ENCODE data around the gene ART1.
"Not testable (repeated sequence)": the region's sequence is repeated elsewhere in the genome, so short reads cannot be mapped to it uniquely, and the experiment has no call there.

The ART1 gene, protein sequence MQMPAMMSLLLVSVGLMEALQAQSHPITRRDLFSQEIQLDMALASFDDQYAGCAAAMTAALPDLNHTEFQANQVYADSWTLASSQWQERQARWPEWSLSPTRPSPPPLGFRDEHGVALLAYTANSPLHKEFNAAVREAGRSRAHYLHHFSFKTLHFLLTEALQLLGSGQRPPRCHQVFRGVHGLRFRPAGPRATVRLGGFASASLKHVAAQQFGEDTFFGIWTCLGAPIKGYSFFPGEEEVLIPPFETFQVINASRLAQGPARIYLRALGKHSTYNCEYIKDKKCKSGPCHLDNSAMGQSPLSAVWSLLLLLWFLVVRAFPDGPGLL

DNA sequence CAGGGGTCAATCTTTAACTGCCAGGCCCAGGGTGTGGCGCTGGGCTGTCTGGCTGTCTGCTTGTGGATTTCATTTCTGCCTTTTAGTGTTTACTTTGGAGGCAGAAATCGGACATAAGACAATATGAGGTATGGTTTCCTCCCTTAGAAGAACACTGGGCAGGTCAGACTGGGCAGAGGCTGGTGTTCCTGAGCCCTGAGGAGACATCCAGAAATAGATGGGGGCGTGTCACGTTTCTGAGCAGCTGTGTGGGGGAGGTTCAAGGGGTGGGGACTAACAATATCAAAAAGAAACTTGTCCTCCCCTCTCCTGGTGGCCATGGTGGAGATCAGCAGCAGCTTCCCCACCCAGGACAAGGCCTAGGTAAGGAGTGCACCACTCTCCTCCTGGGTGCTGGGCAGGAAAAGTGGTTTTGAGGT is at the start of gene ART1:
Gene ART1 (plus strand): TSS at position 312 of the 419 bp plus-strand sequence. CDS start 14,086 bp downstream, outside the sequence.
- H3K4me3 ChIP-seq (ENCODE audit: severe bottlenecking), result no peak within 1 kb of the TSS
- no peaks in the 10 kb centered on the region for H3K9me3 ChIP-seq (ENCODE audit: severe bottlenecking)
- peaks cover 10% of the 10 kb centered on the region for H3K27me3 ChIP-seq (ENCODE audit: insufficient read depth, poor library complexity, severe bottlenecking)
- no peak for DNase-seq (ENCODE audit: low spot score)
- no peak for ATAC-seq (ENCODE audit: low read depth)
- TF ChIP-seq, protein P1, sequence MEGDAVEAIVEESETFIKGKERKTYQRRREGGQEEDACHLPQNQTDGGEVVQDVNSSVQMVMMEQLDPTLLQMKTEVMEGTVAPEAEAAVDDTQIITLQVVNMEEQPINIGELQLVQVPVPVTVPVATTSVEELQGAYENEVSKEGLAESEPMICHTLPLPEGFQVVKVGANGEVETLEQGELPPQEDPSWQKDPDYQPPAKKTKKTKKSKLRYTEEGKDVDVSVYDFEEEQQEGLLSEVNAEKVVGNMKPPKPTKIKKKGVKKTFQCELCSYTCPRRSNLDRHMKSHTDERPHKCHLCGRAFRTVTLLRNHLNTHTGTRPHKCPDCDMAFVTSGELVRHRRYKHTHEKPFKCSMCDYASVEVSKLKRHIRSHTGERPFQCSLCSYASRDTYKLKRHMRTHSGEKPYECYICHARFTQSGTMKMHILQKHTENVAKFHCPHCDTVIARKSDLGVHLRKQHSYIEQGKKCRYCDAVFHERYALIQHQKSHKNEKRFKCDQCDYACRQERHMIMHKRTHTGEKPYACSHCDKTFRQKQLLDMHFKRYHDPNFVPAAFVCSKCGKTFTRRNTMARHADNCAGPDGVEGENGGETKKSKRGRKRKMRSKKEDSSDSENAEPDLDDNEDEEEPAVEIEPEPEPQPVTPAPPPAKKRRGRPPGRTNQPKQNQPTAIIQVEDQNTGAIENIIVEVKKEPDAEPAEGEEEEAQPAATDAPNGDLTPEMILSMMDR (IDR thresholded peaks at IDR 0.05; ENCODE audit: poor library complexity, severe bottlenecking), result no peak
- no peak within 1 kb of the TSS for H3K27ac ChIP-seq (ENCODE audit: poor library complexity, severe bottlenecking)
- H3K36me3 ChIP-seq (ENCODE audit: low read depth), result no peaks in the 10 kb centered on the region
- no peaks in the 10 kb centered on the region for H3K4me1 ChIP-seq (ENCODE audit: insufficient read depth, poor library complexity, severe bottlenecking)

DNA sequence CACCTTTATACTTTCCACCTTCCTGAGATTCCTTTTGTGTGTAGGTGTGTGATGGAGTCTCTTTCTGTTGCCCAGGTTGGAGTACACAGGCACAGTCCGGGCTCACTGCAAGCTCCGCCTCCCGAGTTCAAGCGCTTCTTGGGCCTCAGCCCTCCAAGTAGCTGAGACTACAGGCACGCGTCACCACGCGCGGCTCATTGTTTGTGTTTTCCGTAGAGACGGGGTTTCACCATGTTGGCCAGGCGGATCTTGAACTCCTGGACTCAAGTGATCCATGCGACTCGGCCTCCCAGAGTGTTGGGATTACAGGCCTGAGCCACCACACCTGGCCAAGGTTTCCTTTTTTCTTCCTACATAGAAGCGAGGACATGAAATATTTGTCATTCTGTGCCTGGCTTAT is 47.2 kb upstream of the ART1 start:
- DNase-seq (ENCODE audit: low spot score); ATAC-seq (ENCODE audit: low read depth); H3K9me3 ChIP-seq (ENCODE audit: severe bottlenecking); H3K4me3 ChIP-seq (ENCODE audit: severe bottlenecking); H3K27ac ChIP-seq (ENCODE audit: poor library complexity, severe bottlenecking); H3K27me3 ChIP-seq (ENCODE audit: insufficient read depth, poor library complexity, severe bottlenecking); H3K4me1 ChIP-seq (ENCODE audit: insufficient read depth, poor library complexity, severe bottlenecking); H3K36me3 ChIP-seq (ENCODE audit: low read depth): not testable (repeated sequence)

DNA sequence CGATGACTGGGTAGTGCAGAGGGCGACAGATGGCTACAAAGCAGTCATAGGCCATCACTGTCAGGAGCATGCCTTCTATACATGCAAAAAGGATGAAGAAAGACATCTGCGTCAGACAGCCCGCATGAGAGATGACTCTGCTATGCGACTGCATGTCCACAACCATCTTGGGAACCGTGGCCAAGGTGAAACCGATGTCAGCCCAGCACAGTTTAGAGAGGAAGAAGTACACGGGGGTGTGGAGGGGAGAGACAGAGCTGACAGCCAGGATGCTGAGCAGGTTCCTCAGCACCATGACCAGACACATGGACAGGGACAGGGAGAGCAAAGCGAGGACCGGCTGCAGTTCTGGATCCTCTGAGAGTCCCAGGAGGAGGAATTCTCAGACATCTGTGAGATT is 44.7 kb upstream of the ART1 start:
- not testable (repeated sequence) for H3K4me3 ChIP-seq (ENCODE audit: severe bottlenecking); DNase-seq (ENCODE audit: low spot score); H3K27ac ChIP-seq (ENCODE audit: poor library complexity, severe bottlenecking); H3K4me1 ChIP-seq (ENCODE audit: insufficient read depth, poor library complexity, severe bottlenecking); H3K27me3 ChIP-seq (ENCODE audit: insufficient read depth, poor library complexity, severe bottlenecking); ATAC-seq (ENCODE audit: low read depth); H3K9me3 ChIP-seq (ENCODE audit: severe bottlenecking); H3K36me3 ChIP-seq (ENCODE audit: low read depth)

DNA sequence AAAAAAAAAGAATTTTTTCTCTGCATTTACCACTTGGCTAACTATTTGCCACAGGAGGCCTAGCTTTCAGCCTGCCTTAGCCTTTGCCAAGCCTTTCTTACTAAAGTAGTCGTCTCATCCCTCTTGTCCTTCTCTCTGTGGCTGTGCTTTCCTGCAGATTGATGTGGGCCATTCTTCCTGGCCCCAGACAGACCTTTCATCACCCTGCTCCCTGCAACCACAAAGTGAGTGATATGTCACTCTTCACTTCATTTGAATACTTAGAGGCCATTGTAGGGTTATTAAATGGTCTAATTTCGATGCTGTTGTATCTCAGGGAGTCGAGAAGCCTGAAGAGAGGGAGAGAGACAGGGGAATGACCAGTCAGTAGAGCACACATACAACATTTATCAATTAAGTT is 40.8 kb upstream of the ART1 start:
- no peak overlapping the region for H3K4me3 ChIP-seq (ENCODE audit: severe bottlenecking)
- no peak for ATAC-seq (ENCODE audit: low read depth)
- H3K27me3 ChIP-seq (ENCODE audit: insufficient read depth, poor library complexity, severe bottlenecking), result no peaks in the 10 kb centered on the region
- H3K36me3 ChIP-seq (ENCODE audit: low read depth), result no peaks in the 10 kb centered on the region
- no peaks in the 10 kb centered on the region for H3K4me1 ChIP-seq (ENCODE audit: insufficient read depth, poor library complexity, severe bottlenecking)
- H3K27ac ChIP-seq (ENCODE audit: poor library complexity, severe bottlenecking), result no peak overlapping the region
- no peaks in the 10 kb centered on the region for H3K9me3 ChIP-seq (ENCODE audit: severe bottlenecking)
- no peak for DNase-seq (ENCODE audit: low spot score)
- TF ChIP-seq, protein P1 (IDR thresholded peaks at IDR 0.05; ENCODE audit: poor library complexity, severe bottlenecking), result no peak

- H3K9me3 ChIP-seq (ENCODE audit: severe bottlenecking), result no peaks in the 10 kb centered on the region
- TF ChIP-seq, protein P1 (IDR thresholded peaks at IDR 0.05; ENCODE audit: poor library complexity, severe bottlenecking), result no peak
- H3K27ac ChIP-seq (ENCODE audit: poor library complexity, severe bottlenecking), result no peak overlapping the region
- no peaks in the 10 kb centered on the region for H3K36me3 ChIP-seq (ENCODE audit: low read depth)
- no peaks in the 10 kb centered on the region for H3K27me3 ChIP-seq (ENCODE audit: insufficient read depth, poor library complexity, severe bottlenecking)
- ATAC-seq (ENCODE audit: low read depth) (no peak), DNase-seq (ENCODE audit: low spot score) (no peak)
- H3K4me1 ChIP-seq (ENCODE audit: insufficient read depth, poor library complexity, severe bottlenecking), result no peaks in the 10 kb centered on the region
- H3K4me3 ChIP-seq (ENCODE audit: severe bottlenecking), result no peak overlapping the region
Measured at GRCh38 chr11:3605283-3605662, 39.7 kb upstream of the ART1 start.

DNA sequence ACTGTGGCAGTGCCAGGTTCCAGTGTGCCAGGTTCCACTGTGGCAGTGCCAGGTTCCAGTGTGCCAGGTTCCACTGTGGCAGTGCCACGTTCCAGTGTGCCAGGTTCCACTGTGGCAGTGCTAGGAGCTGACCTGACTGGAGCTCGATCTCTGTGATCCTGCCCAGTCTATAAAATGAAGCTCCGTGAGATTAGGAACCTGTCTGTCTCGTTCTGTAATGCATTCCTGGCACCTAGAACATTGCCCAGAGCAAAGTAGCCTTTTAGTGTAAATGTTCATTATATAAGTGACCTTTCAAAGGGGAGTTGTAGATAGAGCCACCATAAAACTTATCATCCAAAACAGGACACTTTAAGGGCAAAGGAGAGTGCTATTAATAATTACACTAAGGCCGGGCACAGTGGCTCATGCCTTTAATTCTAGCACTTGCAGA is 39.1 kb upstream of the ART1 start:
- Histone ChIP-seq H3K36me3 (ENCODE audit: low read depth) (no peaks in the 10 kb centered on the region), H3K4me1 (ENCODE audit: insufficient read depth, poor library complexity, severe bottlenecking) (no peaks in the 10 kb centered on the region), H3K27ac (ENCODE audit: poor library complexity, severe bottlenecking) (no peak overlapping the region), H3K4me3 (ENCODE audit: severe bottlenecking) (no peak overlapping the region), H3K27me3 (ENCODE audit: insufficient read depth, poor library complexity, severe bottlenecking) (no peaks in the 10 kb centered on the region), H3K9me3 (ENCODE audit: severe bottlenecking) (no peaks in the 10 kb centered on the region)
- TF ChIP-seq, protein P1 (IDR thresholded peaks at IDR 0.05; ENCODE audit: poor library complexity, severe bottlenecking), result no peak
- no peak for DNase-seq (ENCODE audit: low spot score)
- ATAC-seq (ENCODE audit: low read depth), result no peak

Data from RWPE2 (cell line).